Measurements from ENCODE around the gene TNNI2.

The TNNI2 gene

DNA sequence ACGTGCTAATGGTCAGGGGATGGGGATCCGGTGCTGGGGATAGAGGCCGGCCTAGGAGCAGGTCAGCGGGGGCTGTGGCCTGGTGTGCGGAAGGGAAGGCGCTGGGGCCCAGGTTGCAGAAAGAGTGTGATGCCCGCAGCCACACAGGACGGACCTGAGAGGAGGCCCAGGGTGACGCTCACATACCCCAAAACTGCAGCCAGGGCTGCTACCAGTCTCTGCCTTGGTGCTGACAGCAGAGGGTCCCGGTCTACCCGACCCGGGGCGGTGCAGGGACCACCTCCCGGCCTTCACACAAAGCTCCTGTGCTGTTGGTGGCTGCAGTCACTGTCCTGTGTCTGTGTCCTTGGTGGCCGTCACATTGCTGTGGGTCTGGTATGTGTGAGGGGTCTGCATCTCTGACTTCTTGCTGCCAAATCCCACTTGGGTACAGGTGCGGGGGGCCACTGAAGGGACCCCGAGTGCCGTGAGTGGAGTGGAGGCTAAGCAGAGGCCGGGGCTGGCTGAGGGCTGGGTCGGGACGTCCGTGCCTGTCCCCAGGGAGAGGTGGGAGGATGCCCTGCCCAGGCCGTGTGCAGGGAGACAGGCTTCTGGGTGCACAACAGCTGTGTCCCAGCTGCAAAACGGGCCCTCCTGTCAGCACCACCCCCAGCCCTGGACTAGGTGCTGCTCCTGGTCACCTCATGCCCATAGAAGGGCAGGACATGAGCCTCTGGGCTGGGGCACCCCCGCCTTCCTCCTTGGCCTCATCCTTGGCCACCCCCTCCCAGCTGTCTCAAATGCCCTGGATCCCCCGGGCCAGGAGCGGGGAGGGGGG, 15.6 kb downstream of the TNNI2 start:
- H3K9ac ChIP-seq (ENCODE audit: low read depth, low read length): no peak overlapping the region
- no peaks in the 10 kb centered on the region for H3K9me3 ChIP-seq (ENCODE audit: control insufficient read depth, insufficient read depth, low read length)
- H3K36me3 ChIP-seq (ENCODE audit: insufficient read depth, low read length): no peaks in the 10 kb centered on the region
- H3K4me1 ChIP-seq (ENCODE audit: insufficient read depth, low read length): no peaks in the 10 kb centered on the region

DNA sequence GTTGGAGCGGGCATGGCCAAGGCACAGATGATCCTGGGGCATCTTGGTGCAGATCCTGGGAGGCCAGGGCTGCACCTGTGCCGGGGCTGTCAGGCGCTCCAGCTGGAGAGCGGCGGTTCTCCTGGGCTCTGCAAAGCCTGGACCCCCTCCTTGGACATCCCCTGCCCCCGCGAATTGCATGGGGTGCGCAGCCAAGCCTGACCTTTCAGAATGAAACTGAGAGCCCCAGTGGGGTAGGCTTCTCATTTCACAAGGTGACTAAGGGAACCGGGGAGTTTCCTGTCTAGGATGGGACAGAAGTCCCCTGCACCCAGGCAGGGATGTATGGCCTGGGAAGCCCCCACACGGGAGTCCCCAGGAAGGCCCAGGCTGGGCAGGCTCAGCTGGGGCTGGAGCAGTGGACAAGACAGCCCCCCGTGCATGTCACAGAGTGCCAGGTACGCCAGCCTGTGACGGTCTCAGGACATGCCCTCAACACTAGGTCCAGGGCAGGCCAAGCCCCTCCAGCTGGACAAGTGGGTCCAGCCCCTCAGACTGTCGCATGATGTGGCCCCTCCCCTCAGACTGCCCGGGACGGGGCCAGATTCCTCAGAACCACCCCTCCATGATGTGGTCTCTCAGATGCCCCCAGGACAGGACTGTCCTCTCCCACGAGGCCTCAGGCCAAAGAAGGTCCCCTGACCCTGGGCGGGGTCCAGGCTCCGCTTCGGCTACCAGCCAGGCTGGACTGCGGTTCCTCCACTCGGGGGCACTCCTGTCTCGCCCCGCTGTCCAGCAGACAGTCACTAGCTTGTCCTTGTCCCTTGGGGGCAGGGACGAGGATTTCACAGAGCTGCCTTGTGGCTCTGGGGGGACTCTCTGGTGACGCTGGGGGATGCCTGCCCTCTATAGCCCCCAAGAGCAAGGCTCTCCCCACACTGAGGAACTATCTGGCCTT, 16.4 kb downstream of the TNNI2 start:
- no peaks in the 10 kb centered on the region for H3K9me3 ChIP-seq (ENCODE audit: control insufficient read depth, insufficient read depth, low read length)
- no peak overlapping the region for H3K9ac ChIP-seq (ENCODE audit: low read depth, low read length)
- H3K4me1 ChIP-seq (ENCODE audit: insufficient read depth, low read length): no peaks in the 10 kb centered on the region
- H3K36me3 ChIP-seq (ENCODE audit: insufficient read depth, low read length): no peaks in the 10 kb centered on the region

DNA sequence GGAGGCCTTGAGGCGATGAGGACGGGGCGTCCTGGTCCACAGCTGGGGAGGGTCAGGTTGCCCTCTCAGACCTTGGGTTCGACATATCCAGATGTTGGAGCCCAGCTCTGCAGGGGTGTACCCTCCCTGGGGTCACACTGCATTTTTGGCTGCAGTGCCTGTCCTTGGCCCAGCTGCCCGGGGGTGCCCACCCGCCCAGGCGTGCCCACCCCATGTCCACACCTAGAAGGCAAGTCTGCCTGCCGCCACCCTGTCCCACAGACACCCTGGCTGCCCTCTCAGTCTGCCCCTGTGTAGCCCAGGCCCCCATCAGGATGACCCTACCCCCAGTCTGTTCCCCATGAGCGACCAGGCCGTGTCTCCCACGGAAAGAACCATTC, 17.1 kb downstream of the TNNI2 start:
- Histone ChIP-seq H3K4me1 (ENCODE audit: insufficient read depth, low read length) (no peaks in the 10 kb centered on the region), H3K9me3 (ENCODE audit: control insufficient read depth, insufficient read depth, low read length) (no peaks in the 10 kb centered on the region), H3K36me3 (ENCODE audit: insufficient read depth, low read length) (no peaks in the 10 kb centered on the region), H3K9ac (ENCODE audit: low read depth, low read length) (no peak overlapping the region)

GRCh38 chr11:1856306-1857005, 17.7 kb downstream of the TNNI2 start:
- Histone ChIP-seq H3K9ac (ENCODE audit: low read depth, low read length) (no peak overlapping the region), H3K4me1 (ENCODE audit: insufficient read depth, low read length) (no peaks in the 10 kb centered on the region), H3K36me3 (ENCODE audit: insufficient read depth, low read length) (no peaks in the 10 kb centered on the region)

DNA sequence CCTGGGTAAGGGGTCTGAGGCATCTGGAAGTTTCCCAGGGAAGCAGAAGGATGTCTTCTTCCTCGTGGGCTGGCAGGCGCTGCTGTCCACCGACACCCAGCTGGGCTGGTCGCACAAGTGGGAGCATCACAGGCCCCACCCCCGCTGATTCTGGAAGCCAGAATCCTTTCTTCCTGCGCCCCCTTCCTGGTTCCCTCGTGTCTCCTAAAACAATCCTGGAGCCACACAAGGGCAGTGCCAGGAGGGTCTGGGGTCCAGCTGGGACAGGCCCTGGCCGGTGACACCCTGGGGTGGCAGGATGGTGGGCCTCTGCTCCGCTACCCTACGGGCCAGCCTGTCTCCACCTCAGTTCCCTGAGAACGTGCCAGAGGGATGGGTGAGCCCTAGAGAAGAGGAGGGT, 18.3 kb downstream of the TNNI2 start:
- H3K9me3 ChIP-seq (ENCODE audit: control insufficient read depth, insufficient read depth, low read length): no peaks in the 10 kb centered on the region
- H3K4me1 ChIP-seq (ENCODE audit: insufficient read depth, low read length): no peaks in the 10 kb centered on the region
- H3K9ac ChIP-seq (ENCODE audit: low read depth, low read length): no peak overlapping the region
- H3K36me3 ChIP-seq (ENCODE audit: insufficient read depth, low read length): no peaks in the 10 kb centered on the region

More at GRCh38 chr11:1856306-1857005, 17.7 kb downstream of the TNNI2 start:
- no peaks in the 10 kb centered on the region for H3K9me3 ChIP-seq (ENCODE audit: control insufficient read depth, insufficient read depth, low read length)

- H3K9ac ChIP-seq (ENCODE audit: low read depth, low read length): no peak overlapping the region
- H3K36me3 ChIP-seq (ENCODE audit: insufficient read depth, low read length): no peaks in the 10 kb centered on the region
- H3K9me3 ChIP-seq (ENCODE audit: control insufficient read depth, insufficient read depth, low read length): no peaks in the 10 kb centered on the region
- H3K4me1 ChIP-seq (ENCODE audit: insufficient read depth, low read length): peaks cover 2% of the 10 kb centered on the region; the same call in 1 of the 2 replicates
These were observed 19.4 kb downstream of the TNNI2 start for GRCh38 chr11:1858154-1858553.

DNA sequence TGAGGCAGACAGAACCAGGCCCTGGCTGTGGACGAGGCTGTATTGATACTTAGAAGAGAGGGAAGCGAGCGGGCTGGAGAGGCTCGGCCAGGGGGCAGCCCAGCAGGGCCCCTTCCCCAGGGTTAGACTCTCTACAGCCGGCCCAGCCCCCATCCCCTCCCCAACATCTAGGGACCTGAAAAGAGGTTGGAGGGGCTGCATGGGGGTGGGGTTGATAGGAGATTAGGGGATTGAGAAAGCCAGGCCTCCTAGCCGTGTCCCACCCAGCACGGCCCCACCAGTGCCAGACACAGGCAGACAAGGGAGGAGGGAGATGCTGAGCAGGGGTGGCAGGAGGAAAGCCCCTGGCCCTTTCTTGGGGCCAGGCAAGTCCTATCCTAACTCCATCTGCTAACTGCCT, 19.8 kb downstream of the TNNI2 start:
- peaks cover 5% of the 10 kb centered on the region; the same call in 1 of the 2 replicates for H3K4me1 ChIP-seq (ENCODE audit: insufficient read depth, low read length)
- H3K9me3 ChIP-seq (ENCODE audit: control insufficient read depth, insufficient read depth, low read length): no peaks in the 10 kb centered on the region
- H3K36me3 ChIP-seq (ENCODE audit: insufficient read depth, low read length): no peaks in the 10 kb centered on the region
- H3K9ac ChIP-seq (ENCODE audit: low read depth, low read length): no peak overlapping the region

GRCh38 chr11:1859004-1859403, 20.2 kb downstream of the TNNI2 start:
- no peak overlapping the region for H3K9ac ChIP-seq (ENCODE audit: low read depth, low read length)
- H3K9me3 ChIP-seq (ENCODE audit: control insufficient read depth, insufficient read depth, low read length): no peaks in the 10 kb centered on the region
- no peaks in the 10 kb centered on the region for H3K36me3 ChIP-seq (ENCODE audit: insufficient read depth, low read length)
- H3K4me1 ChIP-seq (ENCODE audit: insufficient read depth, low read length): peaks cover 6% of the 10 kb centered on the region; the same call in 1 of the 2 replicates

GRCh38 chr11:1860108-1860507, 21.3 kb downstream of the TNNI2 start:
- Histone ChIP-seq H3K4me1 (ENCODE audit: insufficient read depth, low read length) (peaks cover 12% of the 10 kb centered on the region; the same call in 1 of the 2 replicates), H3K36me3 (ENCODE audit: insufficient read depth, low read length) (no peaks in the 10 kb centered on the region), H3K9me3 (ENCODE audit: control insufficient read depth, insufficient read depth, low read length) (no peaks in the 10 kb centered on the region), H3K9ac (ENCODE audit: low read depth, low read length) (no peak overlapping the region)

GRCh38 chr11:1861435-1862411, 22.9 kb downstream of the TNNI2 start:
- Histone ChIP-seq H3K9ac (ENCODE audit: low read depth, low read length) (no peak overlapping the region), H3K36me3 (ENCODE audit: insufficient read depth, low read length) (no peaks in the 10 kb centered on the region), H3K9me3 (ENCODE audit: control insufficient read depth, insufficient read depth, low read length) (no peaks in the 10 kb centered on the region), H3K4me1 (ENCODE audit: insufficient read depth, low read length) (peaks cover 12% of the 10 kb centered on the region; the same call in 1 of the 2 replicates)

DNA sequence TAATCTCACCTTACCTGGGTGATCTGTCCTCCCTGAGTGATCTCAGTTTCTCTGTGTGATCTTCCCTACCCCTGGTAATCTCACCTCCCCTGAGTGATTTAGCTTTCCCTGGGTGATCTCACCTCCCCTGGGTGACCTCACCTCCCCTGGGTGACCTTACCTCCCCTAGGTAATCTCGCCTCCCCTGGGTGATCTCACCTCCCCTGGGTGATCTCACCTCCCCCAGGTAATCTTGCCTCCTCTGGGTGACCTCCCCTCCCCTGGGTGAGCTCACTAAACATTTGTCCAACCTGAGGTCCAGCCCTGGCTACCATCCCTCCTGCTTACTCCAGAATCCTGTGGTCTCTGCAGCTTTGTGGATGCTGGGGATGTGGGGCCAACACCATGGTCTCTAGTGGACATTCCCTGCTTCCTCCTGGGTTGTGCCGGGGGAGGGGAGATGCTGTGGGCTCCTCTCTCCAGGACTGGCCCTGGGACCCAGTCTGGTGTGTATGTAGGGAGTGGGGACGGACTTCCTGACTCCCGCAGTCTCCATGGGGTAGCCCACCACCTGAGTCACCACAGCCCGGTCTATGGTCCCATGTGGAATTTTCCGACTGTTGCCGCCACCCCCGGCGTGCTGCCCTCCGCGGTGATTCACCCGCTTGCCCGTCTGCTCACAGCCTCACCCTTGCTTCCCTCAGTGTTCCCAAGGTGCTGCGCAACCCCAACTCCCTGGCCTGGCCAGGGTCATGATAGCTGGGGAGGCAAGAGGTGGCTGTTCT, 24.0 kb downstream of the TNNI2 start:
- H3K4me1 ChIP-seq (ENCODE audit: insufficient read depth, low read length): peaks cover 12% of the 10 kb centered on the region; the same call in 1 of the 2 replicates
- H3K9me3 ChIP-seq (ENCODE audit: control insufficient read depth, insufficient read depth, low read length): no peaks in the 10 kb centered on the region
- H3K9ac ChIP-seq (ENCODE audit: low read depth, low read length): no peak overlapping the region
- no peaks in the 10 kb centered on the region for H3K36me3 ChIP-seq (ENCODE audit: insufficient read depth, low read length)

- Histone ChIP-seq H3K9me3 (ENCODE audit: control insufficient read depth, insufficient read depth, low read length) (no peaks in the 10 kb centered on the region), H3K36me3 (ENCODE audit: insufficient read depth, low read length) (no peaks in the 10 kb centered on the region), H3K4me1 (ENCODE audit: insufficient read depth, low read length) (peaks cover 12% of the 10 kb centered on the region; the same call in 1 of the 2 replicates), H3K9ac (ENCODE audit: low read depth, low read length) (no peak overlapping the region)
These were observed 24.8 kb downstream of the TNNI2 start for GRCh38 chr11:1863352-1864216.
